NCI-H1105 (cell line): Measurements from ENCODE around the gene TFDP2.
A peak's percentile ranks its signal among the peaks of the same experiment; 100 is the strongest.

Experiments used
- DNase-seq: peaks from one replicate; lab custom pipeline; 2025; lab: John Stamatoyannopoulos, UW

TFDP2 gene

GRCh38 chr3:141960731-141961130, 188.6 kb downstream of the TFDP2 start:
- no peak for DNase-seq

- DNase-seq: no peak
These were observed 189.5 kb downstream of the TFDP2 start for GRCh38 chr3:141959589-141960554.

- DNase-seq: no peak
These were observed 194.2 kb downstream of the TFDP2 start for GRCh38 chr3:141955175-141955574.

- DNase-seq: no peak
These were observed 196.7 kb downstream of the TFDP2 start for GRCh38 chr3:141952611-141953010.

- no peak for DNase-seq
These were observed 198.5 kb downstream of the TFDP2 start for GRCh38 chr3:141950572-141951493.

GRCh38 chr3:141949972-141950371, 199.4 kb downstream of the TFDP2 start:
- DNase-seq: no peak

GRCh38 chr3:141949399-141949798, 199.9 kb downstream of the TFDP2 start:
- DNase-seq: no peak

GRCh38 chr3:141945726-141946485, 203.4 kb downstream of the TFDP2 start:
- DNase-seq: no peak

- no peak for DNase-seq
These were observed 207.3 kb downstream of the TFDP2 start for GRCh38 chr3:141942006-141942405.

GRCh38 chr3:141941093-141941492, 208.3 kb downstream of the TFDP2 start:
- no peak for DNase-seq

GRCh38 chr3:141940194-141940776, 209.1 kb downstream of the TFDP2 start:
- peak; percentile 93 for DNase-seq

GRCh38 chr3:141939759-141940158, 209.6 kb downstream of the TFDP2 start:
- no peak for DNase-seq

- DNase-seq: no peak
These were observed 211.3 kb downstream of the TFDP2 start for GRCh38 chr3:141938011-141938500.

- DNase-seq: no peak
These were observed 215.0 kb downstream of the TFDP2 start for GRCh38 chr3:141934354-141934753.

- DNase-seq: no peak
These were observed 215.7 kb downstream of the TFDP2 start for GRCh38 chr3:141933421-141934300.

GRCh38 chr3:141930801-141931200, 218.5 kb downstream of the TFDP2 start:
- no peak for DNase-seq

- DNase-seq: no peak
These were observed 219.9 kb downstream of the TFDP2 start for GRCh38 chr3:141929341-141929995.

GRCh38 chr3:141928631-141929270, 220.6 kb downstream of the TFDP2 start:
- DNase-seq: no peak

- DNase-seq: no peak
These were observed 222.4 kb downstream of the TFDP2 start for GRCh38 chr3:141926929-141927328.
